Measurements from ENCODE around the gene CALML6. TPM values are rescaled to one million over a fixed set of nuclear protein-coding genes. Genes with fewer than 3 reads are reported as not detected.

Gene CALML6
- total and polyA plus RNA-seq, 10 donors, result 0.34 to 3.0 (median 0.69) TPM; not detected in 2

DNA sequence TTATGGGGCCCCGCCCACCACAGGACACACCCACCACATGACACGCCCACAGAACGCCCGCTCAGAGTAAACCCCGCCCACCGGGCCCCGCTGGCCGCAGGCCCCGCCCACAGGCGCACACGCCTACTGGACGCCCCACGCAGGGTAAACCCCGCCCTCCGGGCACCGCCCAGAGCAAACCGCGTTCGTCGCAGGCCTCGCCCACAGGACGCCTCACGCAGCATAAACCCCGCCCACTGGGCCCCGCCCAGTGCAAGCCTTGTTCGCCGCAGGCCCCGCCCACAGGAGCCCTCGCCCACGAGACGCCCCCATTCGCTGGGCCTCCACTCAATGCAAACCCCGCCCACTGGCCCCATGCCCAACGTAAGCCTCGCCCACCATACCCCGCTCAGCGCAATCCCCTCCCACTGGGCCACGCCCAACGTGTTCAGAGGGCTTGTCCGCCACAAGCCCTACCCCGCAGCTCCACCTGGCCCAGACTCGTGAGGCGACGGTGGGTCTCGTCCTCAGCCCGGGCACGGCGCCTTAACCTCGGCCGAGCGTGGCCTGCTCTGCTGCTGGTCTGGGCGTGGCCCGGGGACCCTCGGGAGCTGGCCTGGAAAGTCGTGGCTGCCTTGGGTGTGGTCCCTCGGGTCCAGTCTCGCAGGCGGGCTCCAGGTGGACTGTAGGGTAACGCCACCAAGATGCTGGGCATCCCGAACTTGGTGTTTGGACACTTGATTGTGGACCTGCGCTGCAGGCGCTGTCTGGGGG lies 4.4 kb downstream of the CALML6 start:
- peaks cover 8 to 62% (median 35%) of the 10 kb centered on the region in 6 donors for H3K4me1 ChIP-seq
- intact Hi-C loops (cut with DNase I; ENCODE audit: low total_unique reads), result no loop called here
- DNase-seq, result peak; percentile 100
- no peaks in the 10 kb centered on the region for H3K9me3 ChIP-seq
- peaks cover 0 to 12% (median 0%) of the 10 kb centered on the region in 7 donors for H3K27me3 ChIP-seq (replicated peaks in 1 of 7)
- 5 to 14% (median 11%) methylated on average over 11 to 62 of the region's 62 CpGs for WGBS, 5 donors
- peak in 2 of 3 donors; percentile 60 to 80 for TF ChIP-seq POLR2AphosphoS5 (IDR thresholded peaks at IDR 0.05)
- TF ChIP-seq, protein P1, sequence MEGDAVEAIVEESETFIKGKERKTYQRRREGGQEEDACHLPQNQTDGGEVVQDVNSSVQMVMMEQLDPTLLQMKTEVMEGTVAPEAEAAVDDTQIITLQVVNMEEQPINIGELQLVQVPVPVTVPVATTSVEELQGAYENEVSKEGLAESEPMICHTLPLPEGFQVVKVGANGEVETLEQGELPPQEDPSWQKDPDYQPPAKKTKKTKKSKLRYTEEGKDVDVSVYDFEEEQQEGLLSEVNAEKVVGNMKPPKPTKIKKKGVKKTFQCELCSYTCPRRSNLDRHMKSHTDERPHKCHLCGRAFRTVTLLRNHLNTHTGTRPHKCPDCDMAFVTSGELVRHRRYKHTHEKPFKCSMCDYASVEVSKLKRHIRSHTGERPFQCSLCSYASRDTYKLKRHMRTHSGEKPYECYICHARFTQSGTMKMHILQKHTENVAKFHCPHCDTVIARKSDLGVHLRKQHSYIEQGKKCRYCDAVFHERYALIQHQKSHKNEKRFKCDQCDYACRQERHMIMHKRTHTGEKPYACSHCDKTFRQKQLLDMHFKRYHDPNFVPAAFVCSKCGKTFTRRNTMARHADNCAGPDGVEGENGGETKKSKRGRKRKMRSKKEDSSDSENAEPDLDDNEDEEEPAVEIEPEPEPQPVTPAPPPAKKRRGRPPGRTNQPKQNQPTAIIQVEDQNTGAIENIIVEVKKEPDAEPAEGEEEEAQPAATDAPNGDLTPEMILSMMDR (IDR thresholded peaks at IDR 0.05 in 8 of 11, conservative IDR thresholded peaks at IDR 0.05 in 3 of 11), result peak in 3 of 11 experiments; percentile 11 to 36 (median 24)
- no peak for TF ChIP-seq POLR2A (IDR thresholded peaks at IDR 0.05)
- H3K4me3 ChIP-seq, result peak overlapping the region; percentile 17 to 84 (median 61)
- no peaks in the 10 kb centered on the region for H3K36me3 ChIP-seq
- H3K27ac ChIP-seq, result peak overlapping the region in 7 of 8 donors; percentile 58 to 78 (median 64)

DNA sequence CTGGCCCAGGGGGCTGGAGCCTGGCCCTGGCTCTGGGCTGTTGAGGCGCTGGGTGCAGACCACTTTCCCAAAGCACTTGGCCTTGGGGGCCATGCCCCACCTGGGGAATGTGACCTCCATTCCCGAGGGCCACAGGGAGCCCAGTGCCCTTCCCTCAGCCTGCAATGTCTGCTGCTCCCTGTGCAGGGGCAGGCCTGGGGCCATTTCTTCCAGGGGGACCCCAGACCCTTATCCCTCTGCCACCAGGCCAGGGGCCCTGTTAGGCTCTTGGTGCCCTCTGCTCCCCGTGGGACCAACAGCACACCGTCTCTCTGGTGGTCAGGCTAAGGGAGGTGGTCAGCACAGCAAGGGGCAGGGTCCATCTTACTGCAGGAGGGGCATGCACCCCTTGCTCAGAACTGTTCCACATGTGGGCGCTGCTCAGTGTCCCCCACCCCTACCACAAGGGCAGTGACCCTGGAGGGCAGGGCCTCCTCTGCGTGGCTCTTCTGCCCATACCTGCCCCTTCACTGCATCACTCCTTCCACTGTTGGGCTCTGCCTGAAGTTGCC lies 5.1 kb downstream of the CALML6 start:
- 67 to 91% (median 86%) methylated on average over 2 to 6 of the region's 6 CpGs for WGBS, 5 donors
- Histone ChIP-seq H3K36me3 (no peaks in the 10 kb centered on the region), H3K9me3 (no peaks in the 10 kb centered on the region), H3K27me3 (replicated peaks in 1 of 7) (peaks cover 0 to 9% (median 0%) of the 10 kb centered on the region in 7 donors), H3K4me3 (peak overlapping the region in 5 of 8 donors; percentile 49 to 84 (median 64)), H3K27ac (peak overlapping the region in 7 of 8 donors; percentile 58 to 78 (median 64)), H3K4me1 (peaks cover 8 to 62% (median 35%) of the 10 kb centered on the region in 6 donors)
- TF ChIP-seq POLR2A (IDR thresholded peaks at IDR 0.05) (no peak), POLR2AphosphoS5 (IDR thresholded peaks at IDR 0.05) (no peak)
- TF ChIP-seq, protein P1 (IDR thresholded peaks at IDR 0.05 in 8 of 11, conservative IDR thresholded peaks at IDR 0.05 in 3 of 11), result no peak
- DNase-seq, result no peak
- intact Hi-C loops (cut with DNase I; ENCODE audit: low total_unique reads), result no loop called here

DNA sequence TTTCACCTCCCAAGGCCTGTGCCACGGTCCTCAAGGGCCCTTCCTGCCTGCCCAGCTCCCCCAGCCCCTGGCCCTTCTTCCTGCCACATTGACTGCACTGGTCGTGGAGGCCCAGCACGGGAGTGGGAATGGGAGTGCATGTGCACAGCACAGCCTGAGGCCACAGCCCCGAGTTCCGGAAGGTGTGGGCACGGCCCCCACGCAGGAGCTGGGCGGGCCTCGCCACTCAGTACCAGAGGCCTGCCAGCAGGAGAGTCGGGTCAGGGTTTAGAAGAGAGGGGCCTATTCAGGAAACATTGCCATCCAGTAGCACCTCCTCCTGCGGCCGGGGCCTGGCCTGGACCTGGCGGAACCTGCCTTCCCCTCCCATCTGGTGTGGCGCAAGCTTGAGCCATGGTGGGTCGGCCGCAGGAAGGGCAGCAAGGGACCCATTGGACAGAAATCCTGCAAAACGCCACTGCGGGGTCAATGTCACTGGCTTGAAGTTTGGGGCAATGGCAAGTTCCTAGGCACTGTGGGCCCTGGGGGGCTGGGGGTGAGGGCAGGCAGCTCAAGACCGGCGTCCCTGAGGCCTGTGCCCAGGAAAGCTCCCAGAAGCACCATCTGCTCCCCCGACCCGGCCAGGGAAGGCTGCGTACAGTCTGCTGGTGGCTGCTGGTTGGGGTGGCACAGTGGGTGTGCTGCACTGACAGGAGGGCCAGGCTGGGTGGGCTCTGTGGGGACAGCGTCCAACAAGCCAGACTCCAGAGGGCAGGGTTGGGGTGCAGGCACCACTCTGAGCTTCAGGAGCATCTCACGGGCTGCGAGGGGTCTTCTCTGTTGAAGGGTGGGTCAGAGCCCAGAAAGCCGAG lies 5.8 kb downstream of the CALML6 start:
- no peak for TF ChIP-seq POLR2A (IDR thresholded peaks at IDR 0.05)
- peak in 1 of 3 donors; percentile 17 for TF ChIP-seq POLR2AphosphoS5 (IDR thresholded peaks at IDR 0.05)
- TF ChIP-seq, protein P1 (IDR thresholded peaks at IDR 0.05 in 8 of 11, conservative IDR thresholded peaks at IDR 0.05 in 3 of 11), result no peak
- H3K27me3 ChIP-seq (replicated peaks in 1 of 7), result peaks cover 0 to 9% (median 0%) of the 10 kb centered on the region in 7 donors
- H3K36me3 ChIP-seq, result no peaks in the 10 kb centered on the region
- peaks cover 8 to 62% (median 35%) of the 10 kb centered on the region in 6 donors for H3K4me1 ChIP-seq
- intact Hi-C loops (cut with DNase I; ENCODE audit: low total_unique reads), result no loop called here
- no peak overlapping the region for H3K4me3 ChIP-seq
- H3K9me3 ChIP-seq, result no peaks in the 10 kb centered on the region
- peak overlapping the region in 5 of 8 donors; percentile 33 to 78 (median 64) for H3K27ac ChIP-seq
- 68 to 82% (median 81%) methylated on average over 12 to 27 of the region's 27 CpGs for WGBS, 5 donors
- peak; percentile 86 for DNase-seq

Data from spleen (tissue), 11 donors.